Hematopoietic multipotent progenitor cell treated with erythropoietin and hydrocortisone succinate and interleukin-3 and kit ligand, for 4 days (in vitro differentiated cells): ENCODE measurements around the gene HSPG2.
A peak's percentile ranks its signal among the peaks of the same experiment; 100 is the strongest.
"Not testable (repeated sequence)": the region's sequence is repeated elsewhere in the genome, so short reads cannot be mapped to it uniquely, and the experiment has no call there.

Source experiments
- DNase-seq: peaks from one replicate; pipeline ENCODE4 v3.0.0-alpha.2; 2015

Gene HSPG2

DNA sequence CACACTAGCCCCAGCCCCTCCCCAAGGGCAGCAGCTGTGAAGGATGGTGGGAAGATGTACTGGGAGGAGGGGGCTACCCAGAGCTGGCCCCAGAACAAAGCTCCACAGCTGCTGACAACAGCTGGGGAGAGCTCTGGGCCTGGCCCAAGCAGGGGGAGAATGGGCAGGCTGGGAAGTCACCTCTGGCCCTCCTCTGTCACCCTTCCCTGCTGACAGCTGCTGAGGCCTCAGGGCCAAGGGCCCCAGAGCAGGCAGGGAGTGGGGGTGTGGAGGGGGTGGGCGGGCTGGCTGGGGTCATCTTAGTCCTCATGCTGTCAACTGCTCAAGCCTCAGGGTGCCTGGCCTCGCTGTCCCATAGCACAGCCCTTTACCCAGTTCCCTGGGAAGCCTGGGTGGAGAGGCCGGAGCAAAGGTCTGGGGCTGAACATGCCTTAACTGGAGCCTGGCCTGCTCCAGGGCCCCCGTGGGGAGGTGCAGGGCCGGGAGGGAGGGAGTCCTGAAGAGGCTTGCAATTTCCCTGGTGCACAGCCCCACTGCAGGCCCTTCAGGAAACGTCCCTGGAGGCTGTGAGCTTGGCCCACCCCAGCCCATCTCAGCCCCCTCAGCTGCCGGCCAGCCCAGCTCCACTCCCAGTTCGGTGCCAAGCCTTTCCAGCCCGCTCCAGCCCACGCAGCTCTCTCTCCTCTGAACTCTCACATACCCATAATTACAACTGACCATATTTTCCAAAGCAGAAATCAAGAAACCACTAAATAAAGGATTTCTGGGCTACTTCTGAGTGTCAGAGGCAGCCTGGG is 25.7 kb downstream of the HSPG2 start:
- DNase-seq = no peak

GRCh38 chr1:21910558-21911204 is 26.4 kb downstream of the HSPG2 start:
- DNase-seq = no peak

- peak; percentile 91 for DNase-seq
These were observed 27.2 kb downstream of the HSPG2 start for GRCh38 chr1:21909787-21910503.

DNA sequence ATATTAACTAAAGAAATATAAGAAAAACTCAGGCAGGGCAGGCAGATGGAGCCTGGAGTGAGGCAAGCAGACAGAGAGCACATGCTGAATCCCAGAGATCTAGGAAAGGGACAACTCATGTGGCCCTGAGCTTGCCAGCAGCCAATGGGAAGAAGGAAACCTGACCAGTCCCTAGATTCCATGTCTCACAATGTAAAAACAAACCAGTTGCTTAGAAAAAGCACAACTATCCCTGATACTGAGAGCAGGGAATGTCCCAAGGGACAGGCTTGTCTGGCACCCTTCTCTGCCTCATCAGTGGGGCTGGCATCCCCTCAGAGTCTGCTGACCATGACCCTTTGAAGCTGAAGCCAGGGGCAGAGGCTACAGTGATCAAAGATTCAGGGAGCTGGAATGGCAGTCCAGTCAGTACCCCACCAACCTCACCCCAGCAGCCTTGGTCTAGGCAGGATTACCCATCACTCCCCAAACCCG is 27.8 kb downstream of the HSPG2 start:
- DNase-seq = no peak

- DNase-seq = not testable (repeated sequence)
These were observed 29.2 kb downstream of the HSPG2 start for GRCh38 chr1:21907737-21908534.

- DNase-seq = no peak
These were observed 30.1 kb downstream of the HSPG2 start for GRCh38 chr1:21907079-21907418.

DNA sequence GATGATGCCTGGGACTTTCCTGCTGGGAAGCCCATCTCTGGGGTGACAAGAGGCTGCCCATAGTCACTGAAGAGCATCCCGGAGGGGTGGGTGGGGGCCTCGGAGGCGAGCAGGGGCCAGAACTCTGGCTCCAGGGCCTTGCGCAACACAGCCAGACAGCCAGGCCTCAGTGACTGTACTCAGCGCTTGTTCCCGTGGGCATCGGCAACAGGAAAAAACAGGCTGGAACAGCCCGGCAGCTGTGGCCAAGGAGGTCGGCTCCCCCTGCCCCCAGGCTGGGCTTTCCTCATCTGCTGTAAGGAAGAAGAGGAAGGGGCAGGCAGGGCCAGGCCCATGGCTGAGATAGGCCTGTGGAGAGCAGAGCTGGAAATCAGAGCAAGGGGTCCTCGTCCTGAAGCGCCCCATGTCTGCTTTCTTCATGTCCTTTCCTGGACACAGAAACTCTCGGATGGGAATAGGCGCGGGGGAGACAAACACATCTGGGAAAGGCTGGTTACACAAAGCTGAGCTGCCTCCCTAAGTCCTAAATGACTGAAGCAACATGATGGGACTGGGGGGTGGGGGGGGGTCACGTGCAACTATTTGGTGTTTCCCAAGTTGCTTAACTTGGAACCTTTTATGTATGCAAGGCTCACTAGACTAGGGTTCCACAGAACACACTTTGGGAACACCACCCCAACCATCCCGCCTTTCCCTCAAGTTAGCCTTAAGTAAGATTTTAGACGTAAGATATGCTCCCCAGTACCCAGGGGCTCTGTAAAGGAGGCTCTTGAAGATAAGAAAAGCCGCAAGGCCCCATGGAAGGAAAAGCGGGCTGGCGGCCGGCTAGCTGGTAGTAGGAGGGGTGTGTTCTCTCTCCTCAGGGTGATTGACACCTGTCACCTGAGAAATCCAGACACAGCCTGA is 30.7 kb downstream of the HSPG2 start:
- peak; percentile 93 for DNase-seq

DNA sequence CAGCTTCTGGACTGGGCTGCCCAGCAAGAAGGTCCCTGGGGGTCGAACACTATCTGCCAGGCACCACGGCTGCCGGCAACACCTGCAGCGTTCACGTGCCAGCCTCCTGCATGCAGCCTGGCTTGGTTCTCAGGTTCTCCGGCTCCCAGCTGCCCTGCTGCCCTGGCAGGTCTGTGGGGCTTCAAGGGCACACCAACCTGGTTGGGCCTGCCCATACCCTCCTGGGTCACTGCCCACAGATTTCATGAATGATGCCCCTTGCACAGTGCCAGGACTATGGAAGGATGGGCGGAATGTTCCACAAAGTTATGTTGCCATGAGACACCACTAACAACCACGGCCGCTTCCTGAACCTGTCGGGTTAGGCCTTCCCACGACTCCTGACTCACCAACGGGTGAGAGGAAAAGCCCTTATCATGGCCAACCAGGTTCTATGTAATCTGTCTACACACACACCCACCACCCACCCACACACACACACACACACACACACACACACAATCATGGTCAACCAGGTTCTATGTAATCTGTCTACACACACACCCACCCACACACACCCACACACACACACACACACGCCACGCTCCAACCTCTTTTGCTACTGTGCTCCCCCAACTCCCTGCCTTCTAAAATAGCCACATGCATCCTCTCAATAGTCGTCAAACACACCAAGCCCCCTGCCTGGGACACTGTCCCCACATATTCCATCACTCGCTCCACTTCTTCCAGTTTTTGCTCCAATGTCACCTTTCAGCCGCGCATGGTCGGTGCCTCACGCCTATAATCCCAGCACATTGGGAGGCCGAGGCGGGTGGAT is 32.2 kb downstream of the HSPG2 start:
- DNase-seq = peak; percentile 98

DNA sequence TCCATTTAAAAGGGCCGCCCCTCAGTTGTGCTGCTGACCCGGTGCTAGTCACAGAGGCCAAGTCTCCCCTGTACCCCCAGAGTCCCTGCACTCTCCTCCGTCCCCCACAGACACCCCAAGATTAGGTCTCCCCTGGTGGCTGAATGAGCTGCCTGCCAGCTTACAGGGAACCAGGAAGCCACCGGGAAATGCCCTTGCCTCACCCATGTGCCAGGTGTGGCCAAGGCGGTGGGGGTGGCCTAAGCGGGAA is 32.7 kb downstream of the HSPG2 start:
- DNase-seq = no peak

GRCh38 chr1:21903638-21904453 is 33.3 kb downstream of the HSPG2 start:
- DNase-seq = peak; percentile 51

GRCh38 chr1:21902026-21903012 is 34.8 kb downstream of the HSPG2 start:
- peak; percentile 73 for DNase-seq

GRCh38 chr1:21901473-21901847 is 35.6 kb downstream of the HSPG2 start:
- DNase-seq = no peak

DNA sequence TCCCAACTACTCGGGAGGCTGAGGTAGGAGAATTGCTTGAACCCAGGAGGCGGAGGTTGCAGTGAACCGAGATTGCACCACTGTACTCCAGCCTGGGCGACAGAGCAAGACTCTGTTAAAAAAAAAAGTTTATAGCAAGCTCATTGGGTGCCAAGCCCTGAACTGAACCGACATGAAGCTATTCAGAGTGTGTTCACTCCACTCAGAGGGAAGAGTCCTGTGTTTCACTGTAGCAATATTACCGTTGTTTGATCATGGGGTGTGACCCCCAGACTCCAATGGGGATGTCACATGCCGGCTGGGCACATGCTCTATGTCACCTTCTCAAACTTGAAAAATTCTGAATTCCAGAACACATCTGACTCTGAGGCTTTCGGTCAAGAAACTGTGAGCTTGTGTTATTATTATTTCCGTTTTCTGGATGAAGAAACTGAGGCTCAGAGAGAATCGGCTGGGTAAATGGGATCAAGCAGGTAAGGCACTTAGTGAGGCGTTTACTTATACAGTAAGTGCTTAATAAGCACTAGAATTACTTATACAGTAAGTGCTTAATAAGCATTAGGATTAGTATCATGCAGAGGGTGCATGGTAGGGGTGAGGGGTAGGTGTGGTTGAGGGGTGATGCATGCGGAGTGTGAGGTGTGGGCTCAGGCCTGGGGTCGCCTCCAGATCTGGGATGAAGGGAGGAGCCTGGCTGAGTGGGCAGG is 36.2 kb downstream of the HSPG2 start:
- DNase-seq = no peak

DNA sequence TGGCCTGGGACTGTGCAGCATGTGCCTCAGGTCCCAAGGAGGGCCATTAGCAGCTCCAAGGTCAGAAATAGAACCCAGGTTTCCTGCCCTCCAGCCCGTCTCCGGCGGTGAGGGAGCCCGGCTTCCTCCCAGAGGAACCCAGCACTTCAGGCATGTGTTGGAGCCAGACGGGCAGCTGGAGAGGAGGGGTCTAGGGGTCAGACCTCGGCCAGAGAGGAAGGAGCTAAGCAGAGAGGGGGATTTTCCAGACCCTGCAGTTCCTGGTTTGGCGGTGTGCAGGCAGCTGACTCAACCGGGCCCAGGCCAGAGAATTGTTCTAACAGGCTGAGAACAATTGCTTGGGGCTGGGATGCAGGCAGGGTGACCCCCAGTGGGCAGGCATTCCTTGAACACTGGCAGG is 37.1 kb downstream of the HSPG2 start:
- peak; percentile 34 for DNase-seq

- DNase-seq = no peak
These were observed 37.8 kb downstream of the HSPG2 start for GRCh38 chr1:21899267-21899810.

DNA sequence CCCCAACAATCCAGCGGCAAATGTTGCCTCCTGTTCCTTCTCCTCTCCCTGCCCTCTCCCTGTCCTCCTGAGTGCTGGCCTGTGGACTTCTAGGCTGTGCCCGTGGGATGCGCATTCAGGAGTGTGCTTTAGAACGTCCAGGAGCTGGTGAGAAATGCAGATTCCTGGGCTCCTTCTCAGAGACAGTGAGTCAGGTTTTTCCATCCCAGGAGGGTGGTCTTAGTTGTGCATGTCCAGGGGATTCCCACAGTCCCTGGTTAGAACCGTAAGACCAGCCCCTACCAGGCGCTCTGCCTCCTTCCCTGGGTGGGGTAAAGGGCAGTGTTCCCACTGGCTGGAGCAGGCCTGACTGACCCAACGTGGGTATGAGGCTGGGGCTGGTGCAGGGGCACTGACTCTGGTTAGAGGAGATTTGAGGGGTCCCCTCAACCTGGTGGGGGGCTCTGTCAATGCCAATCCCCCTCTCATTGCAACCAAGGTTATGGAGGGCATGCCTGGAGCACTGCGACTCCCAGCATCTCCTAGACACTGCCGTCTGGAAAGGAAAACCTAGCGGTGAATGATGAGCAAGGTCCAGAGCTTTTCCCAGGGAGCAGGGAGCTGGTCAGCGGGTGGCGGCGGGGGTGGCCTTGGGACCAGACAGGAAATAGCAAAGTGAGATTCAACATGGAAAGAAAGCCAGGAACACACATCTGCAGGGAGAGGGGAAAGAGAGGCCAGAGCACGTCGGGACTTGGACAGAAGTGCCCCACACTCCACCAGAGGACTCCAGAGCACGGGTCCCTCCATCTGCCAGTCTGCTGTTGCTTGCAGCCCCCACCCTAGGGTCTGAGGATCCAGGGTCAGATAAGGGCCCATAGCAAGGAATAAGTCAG is 38.5 kb downstream of the HSPG2 start:
- no peak for DNase-seq

DNA sequence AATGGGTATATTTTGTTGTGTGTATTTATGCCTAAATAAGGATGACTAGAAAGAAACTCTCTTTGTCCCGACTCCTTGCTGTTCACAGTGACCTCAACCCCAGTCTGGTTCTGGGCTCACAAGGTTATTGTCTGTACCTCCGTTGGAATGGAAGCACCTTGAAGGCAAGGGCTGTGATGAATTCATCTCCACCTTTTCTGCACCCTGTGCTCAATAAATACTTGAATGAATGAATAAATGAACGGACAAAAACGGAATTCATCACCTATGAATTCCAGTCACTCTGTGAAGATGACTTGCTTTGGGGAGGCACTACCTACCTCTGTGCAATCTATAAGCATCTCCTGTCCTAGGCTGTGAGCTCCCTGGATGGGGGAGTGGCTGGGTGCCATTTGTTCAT is 39.3 kb downstream of the HSPG2 start:
- no peak for DNase-seq
